PFSK-1 (cell line): ENCODE measurements around the gene APLP2.

ENCODE experiments used
- POLR2AphosphoS5 ChIP-seq: IDR thresholded peaks from 2 replicates; pipeline ENCODE4 v1.6.1; 2012; ENCODE audit warnings: low read depth, mild to moderate bottlenecking, control low read depth, low read length, moderate library complexity
- SIN3A ChIP-seq: IDR thresholded peaks from 2 replicates; pipeline ENCODE4 v1.6.1; 2012; ENCODE audit warnings: mild to moderate bottlenecking, low read length, moderate library complexity, borderline replicate concordance; ENCODE audit not compliant: insufficient read depth
- TAF1 ChIP-seq: IDR thresholded peaks from 2 replicates; pipeline ENCODE4 v1.6.1; 2012; ENCODE audit warnings: low read length, control low read depth, borderline replicate concordance; ENCODE audit not compliant: insufficient read depth

- TF ChIP-seq SIN3A (no peak), TAF1 (no peak), POLR2AphosphoS5 (no peak)
Observed at GRCh38 chr11:130115218-130115617, 45.5 kb downstream of the APLP2 start.
